Heart left ventricle (tissue), 13 donors: ENCODE measurements around the gene LMAN2.

ENCODE experiments used
- POLR2A ChIP-seq, 2 donors: fragments of 450-650 bp; IDR thresholded peaks; one replicate each; pipeline ENCODE4 v1.6.1; 2017; ENCODE audit warnings: antibody characterized with exemption in 2 of 2, mild to moderate bottlenecking in 2 of 2, moderate library complexity in 2 of 2
- TF ChIP-seq, protein P1 (sequence below), 12 donors: fragments of 200-600 bp; sonication (generic) in 4 of 12; IDR thresholded peaks; one replicate each; pipeline versions ENCODE4 v1.5.0 to v1.8.0; 2018 to 2022; ENCODE audit warnings: antibody characterized with exemption in 12 of 12, mild to moderate bottlenecking in 5 of 12
- donor health status: ischemic (EF 13 %, LVEDD 7.1; RV severe dilation, severe dysfunction).
- donor health status: DM: no; HTN: yes; CAD: no.
- donor health status: DM: no; HTN: no; CAD: no.
- donor health status: ischemic (EF 25% LVEDD 6.9; RV normal size, moderate dysfunction).
- donor health status: ischemic (EF 25% LVEDD 5.7; RV mildly dilated, moderate dysfunction).
- donor health status: ischemic (EF 35%, LVEDD 5.7; RV mildly dilated, moderate dysfunction).
- donor health status: nonischemic (EF 11% LVEDD 7.7; RV severe dilation, severe dysfunction).
- donor health status: DM: yes; HTN: yes; CAD: no.
- donor health status: PGD.
- donor health status: ischemic (EF 29% LVEDD 5.4; RV normal size, mild dysfunction).
- donor health status: nonischemic (EF 23%, LVEDD 6.1; RV moderate dilation, normal function).

DNA sequence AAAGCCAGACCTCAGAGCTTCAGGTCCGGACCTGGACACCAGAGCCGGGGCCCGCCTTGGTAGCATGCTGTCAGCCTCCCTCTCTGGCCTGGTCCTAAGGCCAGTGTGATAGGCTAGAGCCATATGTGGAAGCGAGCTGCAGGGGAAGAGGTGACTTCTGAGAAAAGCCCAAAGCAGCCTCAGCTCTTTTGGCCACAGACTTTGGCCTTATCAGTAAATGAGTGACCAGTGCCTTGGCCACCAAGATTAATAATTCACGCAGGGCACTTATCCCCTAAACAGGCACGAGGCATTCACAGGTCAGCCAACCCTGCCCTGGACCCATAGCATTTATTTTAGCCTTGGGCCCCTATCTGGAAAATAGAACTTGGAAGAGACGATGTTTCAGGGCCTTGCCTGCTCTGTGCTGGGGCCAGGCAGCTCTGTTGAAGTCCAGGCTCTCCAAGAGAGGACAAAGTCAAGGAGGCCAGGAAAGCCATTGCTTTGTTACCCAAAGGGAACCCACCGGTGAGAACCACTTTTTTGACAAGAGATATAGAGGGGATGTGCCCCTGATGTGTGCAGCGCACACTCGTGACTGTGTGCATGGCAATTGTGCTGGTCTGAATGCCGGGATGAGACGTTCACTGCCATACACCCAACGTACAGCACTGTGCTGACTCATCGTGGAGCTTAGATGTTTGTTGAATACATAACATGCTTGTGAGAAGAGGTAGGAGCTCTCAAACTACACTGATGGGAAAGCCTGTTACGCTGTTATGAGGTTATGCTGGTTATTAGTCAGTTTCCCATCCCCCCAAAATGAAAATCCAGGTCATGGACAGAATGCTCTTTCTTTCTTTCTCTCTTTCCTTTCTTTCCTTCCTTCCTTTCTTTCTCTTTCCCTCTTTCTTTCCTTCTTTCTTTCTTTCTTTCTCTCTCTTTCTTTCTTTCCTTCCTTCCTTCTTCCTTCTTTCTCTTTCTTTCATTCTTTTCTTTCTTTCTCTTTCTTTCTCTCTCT lies 27.7 kb upstream of the LMAN2 start:
- TF ChIP-seq, protein P1, sequence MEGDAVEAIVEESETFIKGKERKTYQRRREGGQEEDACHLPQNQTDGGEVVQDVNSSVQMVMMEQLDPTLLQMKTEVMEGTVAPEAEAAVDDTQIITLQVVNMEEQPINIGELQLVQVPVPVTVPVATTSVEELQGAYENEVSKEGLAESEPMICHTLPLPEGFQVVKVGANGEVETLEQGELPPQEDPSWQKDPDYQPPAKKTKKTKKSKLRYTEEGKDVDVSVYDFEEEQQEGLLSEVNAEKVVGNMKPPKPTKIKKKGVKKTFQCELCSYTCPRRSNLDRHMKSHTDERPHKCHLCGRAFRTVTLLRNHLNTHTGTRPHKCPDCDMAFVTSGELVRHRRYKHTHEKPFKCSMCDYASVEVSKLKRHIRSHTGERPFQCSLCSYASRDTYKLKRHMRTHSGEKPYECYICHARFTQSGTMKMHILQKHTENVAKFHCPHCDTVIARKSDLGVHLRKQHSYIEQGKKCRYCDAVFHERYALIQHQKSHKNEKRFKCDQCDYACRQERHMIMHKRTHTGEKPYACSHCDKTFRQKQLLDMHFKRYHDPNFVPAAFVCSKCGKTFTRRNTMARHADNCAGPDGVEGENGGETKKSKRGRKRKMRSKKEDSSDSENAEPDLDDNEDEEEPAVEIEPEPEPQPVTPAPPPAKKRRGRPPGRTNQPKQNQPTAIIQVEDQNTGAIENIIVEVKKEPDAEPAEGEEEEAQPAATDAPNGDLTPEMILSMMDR (IDR thresholded peaks at IDR 0.05) = no peak
- no peak for TF ChIP-seq POLR2A (IDR thresholded peaks at IDR 0.05)
